Effector memory CD8-positive, alpha-beta T cell (primary cell): Measurements from ENCODE around the gene RAB26.
"Not testable (repeated sequence)": the region's sequence is repeated elsewhere in the genome, so short reads cannot be mapped to it uniquely, and the experiment has no call there.

ENCODE experiments used
- ATAC-seq: fragments of 150-1000 bp; cut with Tn5 transposase; replicated peaks from 2 replicates; pipeline ENCODE4 v1.10.0; 2021; ENCODE audit warnings: mild to moderate bottlenecking, moderate library complexity
- DNase-seq, 3 experiments: peaks; one replicate each; pipeline ENCODE4 v3.0.0; 2021
- H3K27ac Mint-ChIP-seq, 2 donors: one replicate each; pipeline ENCODE4 v1.8.0; 2022; ENCODE audit warnings: mild to moderate bottlenecking in 2 of 2, mixed read lengths in 2 of 2, moderate library complexity in 2 of 2
- H3K27me3 Mint-ChIP-seq, 2 donors: one replicate each; pipeline ENCODE4 v1.8.0; 2022; ENCODE audit warnings: mixed read lengths in 2 of 2
- H3K36me3 Mint-ChIP-seq: one replicate; pipeline ENCODE4 v1.8.0; 2022; ENCODE audit warnings: mild to moderate bottlenecking, moderate library complexity, mixed read lengths; ENCODE audit not compliant: insufficient read depth
- H3K4me1 Mint-ChIP-seq, 2 donors: one replicate each; pipeline ENCODE4 v1.8.0; 2022; ENCODE audit warnings: low read depth in 2 of 2, mixed read lengths in 2 of 2
- H3K4me3 Mint-ChIP-seq, 2 donors: one replicate each; pipeline ENCODE4 v1.8.0; 2022; ENCODE audit warnings: mild to moderate bottlenecking in 2 of 2, mixed read lengths in 2 of 2, moderate library complexity in 2 of 2
- H3K9me3 Mint-ChIP-seq, 2 donors: one replicate each; pipeline ENCODE4 v1.8.0; 2022; ENCODE audit warnings: mixed read lengths in 2 of 2
- total RNA-seq, 9 experiments: gene quantifications; one replicate each; lab custom pipeline; 2026; lab: John Stamatoyannopoulos, UW

The RAB26 gene
- total RNA-seq, result 0 to 0.54 (median 0.06) reads per million in 9 experiments

- peak within 1 kb of the TSS; percentile 62 to 69 for H3K4me3 Mint-ChIP-seq
- DNase-seq (peak in 1 of 3 experiments; percentile 32), ATAC-seq (peak; percentile 83)
- peaks cover 5% of the 10 kb centered on the region for H3K36me3 Mint-ChIP-seq
- no peak within 1 kb of the TSS for H3K27ac Mint-ChIP-seq
- H3K4me1 Mint-ChIP-seq, result peaks cover 12 to 14% of the 10 kb centered on the region in 2 donors
- H3K27me3 Mint-ChIP-seq, result no peaks in the 10 kb centered on the region
- no peaks in the 10 kb centered on the region for H3K9me3 Mint-ChIP-seq
Observed at GRCh38 chr16:2147981-2148671, at the start of gene RAB26. Gene RAB26 (plus strand): TSS chr16:2148625. CDS start chr16:2148784, 159 bp downstream.

DNA sequence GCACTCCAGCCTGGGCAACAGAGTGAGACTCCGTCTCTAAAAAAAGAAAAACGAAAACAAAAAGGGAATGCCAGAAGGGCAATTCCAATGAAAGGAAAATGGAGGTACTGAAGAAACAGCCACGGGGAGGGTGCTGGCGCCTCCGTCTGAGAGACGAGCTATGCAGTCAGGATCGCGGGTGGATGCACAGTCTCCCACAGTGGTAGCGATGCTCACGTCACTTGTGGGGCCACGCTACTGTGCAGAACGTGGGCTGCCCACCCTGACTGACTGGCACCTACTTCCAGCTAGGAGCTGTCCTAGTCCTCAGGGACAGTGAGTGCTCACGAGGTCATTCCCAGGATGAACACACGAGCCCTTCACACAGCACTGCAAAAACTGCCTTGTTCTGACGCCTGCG lies 46.8 kb upstream of the RAB26 start:
- not testable (repeated sequence) for H3K27ac Mint-ChIP-seq, H3K4me3 Mint-ChIP-seq, H3K4me1 Mint-ChIP-seq, H3K36me3 Mint-ChIP-seq, H3K9me3 Mint-ChIP-seq, ATAC-seq, H3K27me3 Mint-ChIP-seq, DNase-seq

- DNase-seq, result no peak
- no peak overlapping the region for H3K4me3 Mint-ChIP-seq
- no peaks in the 10 kb centered on the region for H3K27me3 Mint-ChIP-seq
- H3K27ac Mint-ChIP-seq, result no peak overlapping the region
- no peaks in the 10 kb centered on the region for H3K4me1 Mint-ChIP-seq
- H3K9me3 Mint-ChIP-seq, result no peaks in the 10 kb centered on the region
- no peak for ATAC-seq
- H3K36me3 Mint-ChIP-seq, result peaks cover 10% of the 10 kb centered on the region
Observed at GRCh38 chr16:2102471-2102870, 46.0 kb upstream of the RAB26 start.

DNA sequence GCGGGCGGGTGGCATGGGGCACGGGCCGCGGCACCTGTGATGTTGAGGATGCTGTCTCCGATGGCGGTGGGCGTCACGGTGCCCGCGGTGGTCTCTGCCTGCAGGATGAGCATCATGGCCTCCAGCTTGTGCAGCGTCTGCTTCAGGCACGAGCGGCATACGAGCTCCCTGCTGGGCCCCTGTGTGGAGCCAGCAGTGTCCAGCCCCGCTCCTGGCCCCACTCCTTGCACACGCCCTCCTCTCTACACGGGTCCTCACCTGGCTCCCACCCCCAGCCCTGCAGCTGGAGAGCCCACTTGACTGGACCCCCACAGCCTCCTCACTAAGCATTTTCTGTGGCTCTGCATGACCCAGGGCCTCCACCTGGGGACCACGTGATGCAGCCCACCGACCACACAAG lies 44.0 kb upstream of the RAB26 start:
- not testable (repeated sequence) for H3K9me3 Mint-ChIP-seq, H3K4me3 Mint-ChIP-seq, DNase-seq, H3K4me1 Mint-ChIP-seq, ATAC-seq, H3K27me3 Mint-ChIP-seq, H3K27ac Mint-ChIP-seq
- peaks cover 10% of the 10 kb centered on the region for H3K36me3 Mint-ChIP-seq

GRCh38 chr16:2105291-2105690 lies 43.1 kb upstream of the RAB26 start:
- ATAC-seq, DNase-seq, H3K4me1 Mint-ChIP-seq, H3K27me3 Mint-ChIP-seq, H3K9me3 Mint-ChIP-seq, H3K4me3 Mint-ChIP-seq, H3K27ac Mint-ChIP-seq: not testable (repeated sequence)
- H3K36me3 Mint-ChIP-seq, result peaks cover 10% of the 10 kb centered on the region

- peaks cover 10% of the 10 kb centered on the region for H3K36me3 Mint-ChIP-seq
- not testable (repeated sequence) for H3K4me3 Mint-ChIP-seq, H3K27ac Mint-ChIP-seq, ATAC-seq, H3K9me3 Mint-ChIP-seq, H3K27me3 Mint-ChIP-seq, H3K4me1 Mint-ChIP-seq, DNase-seq
Observed at GRCh38 chr16:2105769-2106168, 42.7 kb upstream of the RAB26 start.

- H3K4me1 Mint-ChIP-seq, H3K4me3 Mint-ChIP-seq, H3K27ac Mint-ChIP-seq, H3K27me3 Mint-ChIP-seq, ATAC-seq, H3K36me3 Mint-ChIP-seq, H3K9me3 Mint-ChIP-seq, DNase-seq: not testable (repeated sequence)
Observed at GRCh38 chr16:2106211-2106610, 42.2 kb upstream of the RAB26 start.

DNA sequence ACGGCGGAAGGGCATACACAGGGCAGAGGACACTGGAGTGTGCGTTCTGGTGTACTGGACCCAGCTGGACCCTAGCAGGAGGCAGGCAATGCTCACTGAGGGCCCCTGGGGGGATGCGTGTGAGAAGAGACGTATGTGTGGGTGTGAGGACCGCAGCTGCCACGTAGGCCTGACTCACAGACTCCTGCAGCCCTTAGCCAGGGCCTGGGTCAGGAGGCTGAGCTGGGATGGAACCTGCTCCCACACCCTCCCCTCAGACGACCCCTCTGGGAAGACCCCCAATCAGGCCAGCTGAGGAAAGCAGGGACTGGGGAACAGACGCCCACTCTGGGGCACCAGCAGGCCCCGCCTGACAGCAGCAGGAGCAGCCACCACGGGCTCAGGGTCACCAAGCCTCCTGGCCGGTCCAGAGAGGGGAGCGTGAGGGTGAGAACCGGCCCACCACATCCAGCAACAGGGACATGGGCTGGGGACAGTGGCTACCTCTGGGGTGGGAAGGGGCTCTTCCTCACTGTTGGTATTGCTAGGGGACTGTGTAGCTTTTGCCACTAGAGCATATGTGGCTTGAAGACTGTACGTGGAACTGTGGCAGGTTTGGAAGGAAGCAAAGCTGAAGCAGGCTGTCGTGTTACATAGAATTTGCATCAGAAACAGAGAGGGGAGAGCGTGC lies 41.2 kb upstream of the RAB26 start:
- not testable (repeated sequence) for H3K9me3 Mint-ChIP-seq, H3K4me3 Mint-ChIP-seq, H3K4me1 Mint-ChIP-seq, H3K27me3 Mint-ChIP-seq, DNase-seq, ATAC-seq, H3K36me3 Mint-ChIP-seq
- H3K27ac Mint-ChIP-seq, result peak overlapping the region in 1 of 2 donors; percentile 55

GRCh38 chr16:2107791-2108125 lies 40.7 kb upstream of the RAB26 start:
- not testable (repeated sequence) for H3K4me3 Mint-ChIP-seq, H3K27me3 Mint-ChIP-seq, H3K9me3 Mint-ChIP-seq, H3K36me3 Mint-ChIP-seq, H3K4me1 Mint-ChIP-seq, DNase-seq, ATAC-seq
- peak overlapping the region in 1 of 2 donors; percentile 55 for H3K27ac Mint-ChIP-seq

- DNase-seq, H3K4me1 Mint-ChIP-seq, H3K27me3 Mint-ChIP-seq, H3K9me3 Mint-ChIP-seq, H3K36me3 Mint-ChIP-seq, H3K27ac Mint-ChIP-seq, H3K4me3 Mint-ChIP-seq, ATAC-seq: not testable (repeated sequence)
Observed at GRCh38 chr16:2108446-2109270, 39.8 kb upstream of the RAB26 start.

- not testable (repeated sequence) for H3K9me3 Mint-ChIP-seq, ATAC-seq, H3K4me1 Mint-ChIP-seq, H3K27ac Mint-ChIP-seq, DNase-seq, H3K4me3 Mint-ChIP-seq, H3K36me3 Mint-ChIP-seq, H3K27me3 Mint-ChIP-seq
Observed at GRCh38 chr16:2109271-2109580, 39.2 kb upstream of the RAB26 start.

- H3K36me3 Mint-ChIP-seq, H3K4me1 Mint-ChIP-seq, H3K27me3 Mint-ChIP-seq, DNase-seq, H3K27ac Mint-ChIP-seq, H3K4me3 Mint-ChIP-seq, H3K9me3 Mint-ChIP-seq, ATAC-seq: not testable (repeated sequence)
Observed at GRCh38 chr16:2109872-2110271, 38.6 kb upstream of the RAB26 start.

DNA sequence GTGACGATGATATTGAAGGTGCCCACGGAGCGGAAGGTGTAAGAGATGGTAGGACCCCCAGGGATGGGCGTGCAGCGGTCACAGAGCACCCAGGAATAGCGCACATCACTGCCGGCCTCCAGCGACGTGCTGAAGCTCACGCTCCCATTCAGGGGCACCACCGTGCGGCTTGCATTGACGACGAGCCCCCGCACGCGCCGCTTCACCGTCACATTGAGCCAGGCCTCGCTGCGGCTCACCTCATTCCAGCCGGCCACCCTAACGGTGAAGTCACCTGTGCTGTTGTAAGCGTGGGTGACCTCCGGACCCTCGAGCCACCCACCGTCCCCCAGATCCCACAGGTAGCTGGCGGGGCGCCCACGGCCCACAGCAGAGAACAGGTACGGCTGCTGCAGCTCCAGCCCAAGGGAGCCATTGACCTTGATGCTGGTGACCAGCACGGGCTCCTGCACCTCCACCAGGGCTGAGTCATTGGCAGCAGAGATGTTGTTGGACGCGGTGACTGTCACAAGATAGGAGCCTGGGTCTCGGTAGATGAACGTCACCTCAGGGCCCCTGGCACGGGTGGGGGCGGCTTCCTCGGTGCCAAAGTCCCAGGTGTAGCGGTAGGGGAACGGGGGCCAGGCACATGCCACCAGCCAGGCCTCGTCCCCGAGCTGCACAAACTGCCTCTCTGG lies 38.0 kb upstream of the RAB26 start:
- H3K9me3 Mint-ChIP-seq, H3K4me1 Mint-ChIP-seq, H3K27ac Mint-ChIP-seq, DNase-seq, H3K4me3 Mint-ChIP-seq, ATAC-seq, H3K36me3 Mint-ChIP-seq, H3K27me3 Mint-ChIP-seq: not testable (repeated sequence)
